ENCODE results near the gene PRKAR2A. TPM values are rescaled to one million over a fixed set of nuclear protein-coding genes. Genes with fewer than 3 reads are reported as not detected.

PRKAR2A gene
- total and polyA plus RNA-seq, 2 donors, result 7.5 to 8.0 TPM

GRCh38 chr3:48879307-48879993, 31.8 kb upstream of the PRKAR2A start:
- peaks cover 14 to 19% of the 10 kb centered on the region in 2 donors for H3K36me3 ChIP-seq (ENCODE audit: control insufficient read depth in 2 of 2, insufficient read depth in 2 of 2, low read length in 1 of 2)
- no peak overlapping the region for H3K4me3 ChIP-seq (ENCODE audit: low read length in 2 of 2)
- DNase-seq (ENCODE audit: low read depth in 6 of 9, low spot score in 9 of 9), result no peak
- H3K4me1 ChIP-seq (ENCODE audit: control insufficient read depth in 2 of 2, insufficient read depth in 2 of 2, low read length in 2 of 2), result no peaks in the 10 kb centered on the region
- H3K9me3 ChIP-seq (ENCODE audit: control insufficient read depth in 2 of 2, insufficient read depth in 1 of 2, low read length in 1 of 2), result no peaks in the 10 kb centered on the region
- no peaks in the 10 kb centered on the region for H3K27me3 ChIP-seq (ENCODE audit: control insufficient read depth in 2 of 2, insufficient read depth in 1 of 2, low read length in 1 of 2)
- 90% methylated on average over 6 of the region's 6 CpGs for WGBS
- H3K27ac ChIP-seq (ENCODE audit: low read depth in 1 of 2, low read length in 1 of 2), result no peak overlapping the region

- no peak for DNase-seq (ENCODE audit: low read depth in 6 of 9, low spot score in 9 of 9)
- Histone ChIP-seq H3K4me1 (ENCODE audit: control insufficient read depth in 2 of 2, insufficient read depth in 2 of 2, low read length in 2 of 2) (no peaks in the 10 kb centered on the region), H3K36me3 (ENCODE audit: control insufficient read depth in 2 of 2, insufficient read depth in 2 of 2, low read length in 1 of 2) (peaks cover 6 to 12% of the 10 kb centered on the region in 2 donors), H3K4me3 (ENCODE audit: low read length in 2 of 2) (no peak overlapping the region), H3K27ac (ENCODE audit: low read depth in 1 of 2, low read length in 1 of 2) (no peak overlapping the region), H3K9me3 (ENCODE audit: control insufficient read depth in 2 of 2, insufficient read depth in 1 of 2, low read length in 1 of 2) (no peaks in the 10 kb centered on the region), H3K27me3 (ENCODE audit: control insufficient read depth in 2 of 2, insufficient read depth in 1 of 2, low read length in 1 of 2) (no peaks in the 10 kb centered on the region)
- 92% methylated on average over 8 of the region's 8 CpGs for WGBS
Observed at GRCh38 chr3:48877671-48878070, 30.0 kb upstream of the PRKAR2A start.

DNA sequence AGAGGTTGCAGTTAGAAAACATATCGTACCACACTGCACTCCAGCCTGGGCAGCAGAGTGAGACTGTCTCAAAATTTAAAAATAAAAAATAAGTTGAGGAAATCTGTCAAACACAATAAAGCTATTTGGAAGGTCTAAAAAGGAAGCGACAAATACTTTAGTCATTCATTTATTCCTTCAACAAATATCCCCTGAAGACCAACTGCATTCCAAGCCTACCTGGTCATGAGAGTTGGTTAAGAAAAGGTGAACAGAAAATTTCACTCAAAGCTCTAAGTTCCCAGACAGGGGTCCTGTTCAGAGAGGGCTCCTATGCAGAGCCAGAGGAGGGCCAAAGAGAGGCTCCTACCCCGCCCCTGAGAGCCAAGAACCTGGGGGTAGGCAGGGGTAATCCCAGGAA, 15.4 kb upstream of the PRKAR2A start:
- 97% methylated on average over 3 of the region's 3 CpGs for WGBS
- DNase-seq (ENCODE audit: low read depth in 6 of 9, low spot score in 9 of 9), result no peak

DNA sequence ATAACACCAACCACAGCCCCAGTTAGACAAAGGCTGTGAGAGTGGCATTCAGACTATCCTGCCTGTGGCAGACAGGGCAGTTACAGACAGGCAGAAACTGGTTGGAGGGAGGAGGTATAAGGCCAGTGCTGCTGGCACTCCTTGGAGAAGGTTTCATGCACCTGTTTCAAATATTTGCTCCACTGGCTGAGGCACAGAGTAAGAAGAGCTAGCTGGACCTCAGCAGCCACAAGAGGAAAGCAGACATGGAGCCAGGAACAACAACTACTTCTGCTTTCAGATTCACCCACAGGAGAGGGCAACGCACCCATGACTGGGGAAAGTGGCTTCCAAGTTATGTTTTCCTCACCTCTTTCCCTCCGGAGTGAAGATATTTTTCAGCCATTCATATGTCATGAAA, 11.5 kb upstream of the PRKAR2A start:
- H3K27me3 ChIP-seq (ENCODE audit: control insufficient read depth in 2 of 2, insufficient read depth in 1 of 2, low read length in 1 of 2), result no peaks in the 10 kb centered on the region
- H3K4me1 ChIP-seq (ENCODE audit: control insufficient read depth in 2 of 2, insufficient read depth in 2 of 2, low read length in 2 of 2), result no peaks in the 10 kb centered on the region
- H3K27ac ChIP-seq (ENCODE audit: low read depth in 1 of 2, low read length in 1 of 2), result no peak overlapping the region
- H3K4me3 ChIP-seq (ENCODE audit: low read length in 2 of 2), result no peak overlapping the region
- WGBS, result 81% methylated on average over 2 of the region's 2 CpGs
- no peak for DNase-seq (ENCODE audit: low read depth in 6 of 9, low spot score in 9 of 9)
- peaks cover 39 to 41% of the 10 kb centered on the region in 2 donors for H3K36me3 ChIP-seq (ENCODE audit: control insufficient read depth in 2 of 2, insufficient read depth in 2 of 2, low read length in 1 of 2)
- H3K9me3 ChIP-seq (ENCODE audit: control insufficient read depth in 2 of 2, insufficient read depth in 1 of 2, low read length in 1 of 2), result no peaks in the 10 kb centered on the region

More for the DNA sequence above, 15.4 kb upstream of the PRKAR2A start:
- H3K27me3 ChIP-seq (ENCODE audit: control insufficient read depth in 2 of 2, insufficient read depth in 1 of 2, low read length in 1 of 2), result no peaks in the 10 kb centered on the region
- H3K4me3 ChIP-seq (ENCODE audit: low read length in 2 of 2), result no peak overlapping the region
- no peaks in the 10 kb centered on the region for H3K9me3 ChIP-seq (ENCODE audit: control insufficient read depth in 2 of 2, insufficient read depth in 1 of 2, low read length in 1 of 2)
- H3K4me1 ChIP-seq (ENCODE audit: control insufficient read depth in 2 of 2, insufficient read depth in 2 of 2, low read length in 2 of 2), result no peaks in the 10 kb centered on the region
- H3K36me3 ChIP-seq (ENCODE audit: control insufficient read depth in 2 of 2, insufficient read depth in 2 of 2, low read length in 1 of 2), result peaks cover 24 to 26% of the 10 kb centered on the region in 2 donors
- H3K27ac ChIP-seq (ENCODE audit: low read depth in 1 of 2, low read length in 1 of 2), result no peak overlapping the region

- 96% methylated on average over 2 of the region's 2 CpGs for WGBS
- Histone ChIP-seq H3K9me3 (ENCODE audit: control insufficient read depth in 2 of 2, insufficient read depth in 1 of 2, low read length in 1 of 2) (no peaks in the 10 kb centered on the region), H3K27me3 (ENCODE audit: control insufficient read depth in 2 of 2, insufficient read depth in 1 of 2, low read length in 1 of 2) (no peaks in the 10 kb centered on the region), H3K4me1 (ENCODE audit: control insufficient read depth in 2 of 2, insufficient read depth in 2 of 2, low read length in 2 of 2) (peaks cover 2% of the 10 kb centered on the region in 2 donors), H3K36me3 (ENCODE audit: control insufficient read depth in 2 of 2, insufficient read depth in 2 of 2, low read length in 1 of 2) (peaks cover 39 to 41% of the 10 kb centered on the region in 2 donors), H3K27ac (ENCODE audit: low read depth in 1 of 2, low read length in 1 of 2) (no peak overlapping the region), H3K4me3 (ENCODE audit: low read length in 2 of 2) (no peak overlapping the region)
- DNase-seq (ENCODE audit: low read depth in 6 of 9, low spot score in 9 of 9), result no peak
Observed at GRCh38 chr3:48858709-48859108, 11.0 kb upstream of the PRKAR2A start.

GRCh38 chr3:48857641-48858040, 10.0 kb upstream of the PRKAR2A start:
- no peak for DNase-seq (ENCODE audit: low read depth in 6 of 9, low spot score in 9 of 9)
- Histone ChIP-seq H3K36me3 (ENCODE audit: control insufficient read depth in 2 of 2, insufficient read depth in 2 of 2, low read length in 1 of 2) (peaks cover 39 to 41% of the 10 kb centered on the region in 2 donors), H3K4me1 (ENCODE audit: control insufficient read depth in 2 of 2, insufficient read depth in 2 of 2, low read length in 2 of 2) (peaks cover 2 to 3% of the 10 kb centered on the region in 2 donors), H3K4me3 (ENCODE audit: low read length in 2 of 2) (no peak overlapping the region), H3K9me3 (ENCODE audit: control insufficient read depth in 2 of 2, insufficient read depth in 1 of 2, low read length in 1 of 2) (no peaks in the 10 kb centered on the region), H3K27ac (ENCODE audit: low read depth in 1 of 2, low read length in 1 of 2) (no peak overlapping the region), H3K27me3 (ENCODE audit: control insufficient read depth in 2 of 2, insufficient read depth in 1 of 2, low read length in 1 of 2) (no peaks in the 10 kb centered on the region)
- WGBS, result 95% methylated on average over 2 of the region's 2 CpGs

DNA sequence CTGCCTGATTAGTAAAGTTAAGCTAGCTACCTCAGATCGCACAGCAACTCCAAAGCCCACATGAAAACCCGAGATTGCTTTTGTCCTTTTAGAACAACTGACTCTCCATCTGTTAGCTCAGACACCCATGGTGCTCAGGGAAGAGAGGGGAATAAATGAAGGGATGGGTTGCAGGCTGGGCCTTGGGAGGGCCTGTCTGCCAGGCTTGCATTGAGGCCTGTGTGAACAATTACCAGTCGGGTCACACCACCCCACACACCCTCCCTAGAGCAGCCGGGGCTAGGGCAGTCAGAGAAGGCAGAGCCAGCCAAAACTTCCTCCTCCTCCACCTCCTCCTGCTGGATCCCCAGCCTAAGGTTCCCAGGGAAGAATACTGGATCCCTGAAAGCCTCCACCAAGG, 8.8 kb upstream of the PRKAR2A start:
- no peak for DNase-seq (ENCODE audit: low read depth in 6 of 9, low spot score in 9 of 9)
- Histone ChIP-seq H3K4me3 (ENCODE audit: low read length in 2 of 2) (no peak overlapping the region), H3K9me3 (ENCODE audit: control insufficient read depth in 2 of 2, insufficient read depth in 1 of 2, low read length in 1 of 2) (no peaks in the 10 kb centered on the region), H3K4me1 (ENCODE audit: control insufficient read depth in 2 of 2, insufficient read depth in 2 of 2, low read length in 2 of 2) (peaks cover 2 to 3% of the 10 kb centered on the region in 2 donors), H3K27ac (ENCODE audit: low read depth in 1 of 2, low read length in 1 of 2) (no peak overlapping the region), H3K27me3 (ENCODE audit: control insufficient read depth in 2 of 2, insufficient read depth in 1 of 2, low read length in 1 of 2) (no peaks in the 10 kb centered on the region), H3K36me3 (ENCODE audit: control insufficient read depth in 2 of 2, insufficient read depth in 2 of 2, low read length in 1 of 2) (peaks cover 31 to 34% of the 10 kb centered on the region in 2 donors)
- WGBS, result 93% methylated on average over 4 of the region's 4 CpGs

DNA sequence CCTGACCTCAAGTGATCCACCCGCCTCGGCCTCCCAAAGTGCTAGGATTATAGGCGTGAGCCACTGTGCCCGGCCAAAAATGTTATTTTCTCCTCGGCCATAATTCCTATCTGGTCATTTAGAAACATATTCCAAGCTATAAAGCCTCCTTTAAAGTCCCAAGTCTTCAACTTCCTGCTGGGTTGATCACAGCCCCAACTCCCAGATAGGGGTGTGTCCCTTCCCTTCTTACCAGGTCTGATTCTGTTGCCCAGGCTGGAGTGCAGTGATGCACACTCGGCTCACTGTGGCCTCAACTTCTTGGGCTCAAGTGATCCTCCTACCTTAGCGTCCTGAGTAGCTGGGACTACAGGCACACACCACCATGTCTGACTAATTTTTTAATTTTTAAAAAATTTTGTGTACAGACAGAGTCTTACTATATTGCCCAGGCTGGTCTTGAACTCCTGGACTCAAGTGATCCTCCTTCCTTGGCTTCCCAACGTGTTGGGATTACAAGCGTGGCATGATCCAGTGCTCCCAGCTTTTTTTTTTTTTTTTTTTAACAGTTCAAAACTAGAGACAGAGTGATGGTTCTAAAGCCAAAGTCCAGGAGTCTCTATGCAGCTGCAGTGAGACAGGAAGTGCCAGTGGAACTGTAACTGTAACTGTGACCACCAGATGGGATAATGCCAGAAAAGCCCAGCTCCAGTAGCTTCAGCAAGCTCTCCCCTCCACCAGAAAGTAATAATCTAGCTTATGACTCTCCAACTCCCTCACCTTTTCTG, 8.2 kb upstream of the PRKAR2A start:
- WGBS, result 90% methylated on average over 9 of the region's 9 CpGs
- Histone ChIP-seq H3K4me1 (ENCODE audit: control insufficient read depth in 2 of 2, insufficient read depth in 2 of 2, low read length in 2 of 2) (peaks cover 2 to 3% of the 10 kb centered on the region in 2 donors), H3K9me3 (ENCODE audit: control insufficient read depth in 2 of 2, insufficient read depth in 1 of 2, low read length in 1 of 2) (no peaks in the 10 kb centered on the region), H3K27ac (ENCODE audit: low read depth in 1 of 2, low read length in 1 of 2) (no peak overlapping the region), H3K36me3 (ENCODE audit: control insufficient read depth in 2 of 2, insufficient read depth in 2 of 2, low read length in 1 of 2) (peaks cover 27 to 31% of the 10 kb centered on the region in 2 donors), H3K4me3 (ENCODE audit: low read length in 2 of 2) (no peak overlapping the region), H3K27me3 (ENCODE audit: control insufficient read depth in 2 of 2, insufficient read depth in 1 of 2, low read length in 1 of 2) (no peaks in the 10 kb centered on the region)
- no peak for DNase-seq (ENCODE audit: low read depth in 6 of 9, low spot score in 9 of 9)

- H3K36me3 ChIP-seq (ENCODE audit: control insufficient read depth in 2 of 2, insufficient read depth in 2 of 2, low read length in 1 of 2), result peaks cover 9 to 11% of the 10 kb centered on the region in 2 donors
- no peak overlapping the region for H3K4me3 ChIP-seq (ENCODE audit: low read length in 2 of 2)
- no peak for DNase-seq (ENCODE audit: low read depth in 6 of 9, low spot score in 9 of 9)
- H3K4me1 ChIP-seq (ENCODE audit: control insufficient read depth in 2 of 2, insufficient read depth in 2 of 2, low read length in 2 of 2), result peaks cover 3 to 6% of the 10 kb centered on the region in 2 donors
- H3K9me3 ChIP-seq (ENCODE audit: control insufficient read depth in 2 of 2, insufficient read depth in 1 of 2, low read length in 1 of 2), result no peaks in the 10 kb centered on the region
- H3K27me3 ChIP-seq (ENCODE audit: control insufficient read depth in 2 of 2, insufficient read depth in 1 of 2, low read length in 1 of 2), result peaks cover 1 to 8% of the 10 kb centered on the region in 2 donors
- WGBS, result 96% methylated on average over 5 of the region's 5 CpGs
- H3K27ac ChIP-seq (ENCODE audit: low read depth in 1 of 2, low read length in 1 of 2), result no peak overlapping the region
Observed at GRCh38 chr3:48852151-48852550, 4.5 kb upstream of the PRKAR2A start.
